ENCODE results near the gene ST3GAL4. TPM values are rescaled to one million over a fixed set of nuclear protein-coding genes. Genes with fewer than 3 reads are reported as not detected.

ST3GAL4 gene
- polyA plus RNA-seq, 1 donor (not counting 4 experiments of a cell fraction or from before 2014, with no cell fraction given): 24.6 TPM

DNA sequence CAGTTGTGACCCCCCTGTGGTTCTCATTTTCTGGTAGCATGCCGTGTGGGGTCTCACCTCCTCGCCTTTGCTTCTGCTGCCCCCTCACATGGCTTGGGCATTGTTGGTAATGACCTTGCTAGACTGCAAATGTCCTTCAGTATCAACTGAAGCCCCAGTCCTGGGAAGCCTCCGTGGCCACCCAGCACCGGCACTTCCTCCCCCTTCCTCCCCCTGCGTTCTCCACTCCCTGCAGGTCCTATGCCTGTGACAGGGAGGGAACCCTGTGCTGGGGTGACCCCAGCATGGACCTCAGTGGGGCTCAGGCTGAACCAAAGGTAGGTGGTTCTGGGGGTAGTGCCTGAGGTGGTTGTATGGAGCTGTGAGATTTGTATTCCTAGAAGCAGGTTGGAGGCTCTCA lies 5.9 kb downstream of the ST3GAL4 start:
- no peak overlapping the region for H3K27ac ChIP-seq (ENCODE audit: control insufficient read depth, insufficient read depth, low read length)
- H3K9me1 ChIP-seq (ENCODE audit: control insufficient read depth, extremely low read depth, insufficient read depth, low read length): no peaks in the 10 kb centered on the region
- no peak for FAIRE-seq
- peaks cover 1 to 4% of the 10 kb centered on the region in 2 experiments for H3K36me3 ChIP-seq (ENCODE audit: control insufficient read depth in 2 of 2, extremely low read depth in 1 of 2, insufficient read depth in 2 of 2, low read length in 2 of 2)
- TF ChIP-seq, protein P1, sequence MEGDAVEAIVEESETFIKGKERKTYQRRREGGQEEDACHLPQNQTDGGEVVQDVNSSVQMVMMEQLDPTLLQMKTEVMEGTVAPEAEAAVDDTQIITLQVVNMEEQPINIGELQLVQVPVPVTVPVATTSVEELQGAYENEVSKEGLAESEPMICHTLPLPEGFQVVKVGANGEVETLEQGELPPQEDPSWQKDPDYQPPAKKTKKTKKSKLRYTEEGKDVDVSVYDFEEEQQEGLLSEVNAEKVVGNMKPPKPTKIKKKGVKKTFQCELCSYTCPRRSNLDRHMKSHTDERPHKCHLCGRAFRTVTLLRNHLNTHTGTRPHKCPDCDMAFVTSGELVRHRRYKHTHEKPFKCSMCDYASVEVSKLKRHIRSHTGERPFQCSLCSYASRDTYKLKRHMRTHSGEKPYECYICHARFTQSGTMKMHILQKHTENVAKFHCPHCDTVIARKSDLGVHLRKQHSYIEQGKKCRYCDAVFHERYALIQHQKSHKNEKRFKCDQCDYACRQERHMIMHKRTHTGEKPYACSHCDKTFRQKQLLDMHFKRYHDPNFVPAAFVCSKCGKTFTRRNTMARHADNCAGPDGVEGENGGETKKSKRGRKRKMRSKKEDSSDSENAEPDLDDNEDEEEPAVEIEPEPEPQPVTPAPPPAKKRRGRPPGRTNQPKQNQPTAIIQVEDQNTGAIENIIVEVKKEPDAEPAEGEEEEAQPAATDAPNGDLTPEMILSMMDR (optimal IDR thresholded peaks at IDR 0.05 in 1 of 3, IDR thresholded peaks at IDR 0.05 in 1 of 3, conservative IDR thresholded peaks at IDR 0.05 in 1 of 3; ENCODE audit: extremely low read depth in 1 of 3, insufficient read depth in 2 of 3, low read length in 3 of 3): no peak
- no peak for TF ChIP-seq EZH2 (IDR thresholded peaks at IDR 0.05; ENCODE audit: low read length)
- DNase-seq (ENCODE audit: low read depth, low spot score): no peak
- H3K27me3 ChIP-seq (ENCODE audit: control insufficient read depth, extremely low read depth, insufficient read depth, low read length): no peaks in the 10 kb centered on the region
- H3K4me2 ChIP-seq (ENCODE audit: control insufficient read depth, extremely low read depth, insufficient read depth, low read depth, low read length): no peak overlapping the region
- no peak overlapping the region for H2AFZ ChIP-seq (ENCODE audit: control insufficient read depth, low read length)
- peaks cover 54% of the 10 kb centered on the region for H3K79me2 ChIP-seq (ENCODE audit: control insufficient read depth, insufficient read depth, low read length)
- H4K20me1 ChIP-seq (ENCODE audit: control insufficient read depth, extremely low read depth, insufficient read depth, low read length): no peaks in the 10 kb centered on the region
- H3K9ac ChIP-seq (ENCODE audit: control insufficient read depth, extremely low read depth, insufficient read depth, low read length): no peak overlapping the region
- dilution Hi-C loops (cut with MboI; ENCODE audit: extremely low pct_ligation_motif_present, low sequenced_read_pairs): no loop called here
- H3K4me3 ChIP-seq (ENCODE audit: control insufficient read depth in 2 of 3, extremely low read depth in 1 of 3, insufficient read depth in 2 of 3, low read depth in 1 of 3, low read length in 3 of 3): no peak overlapping the region
- H3K4me1 ChIP-seq (ENCODE audit: control insufficient read depth, extremely low read depth, insufficient read depth, low read length): peaks cover 34% of the 10 kb centered on the region
- no peaks in the 10 kb centered on the region for H3K9me3 ChIP-seq (ENCODE audit: control insufficient read depth, low read depth, low read length)

DNA sequence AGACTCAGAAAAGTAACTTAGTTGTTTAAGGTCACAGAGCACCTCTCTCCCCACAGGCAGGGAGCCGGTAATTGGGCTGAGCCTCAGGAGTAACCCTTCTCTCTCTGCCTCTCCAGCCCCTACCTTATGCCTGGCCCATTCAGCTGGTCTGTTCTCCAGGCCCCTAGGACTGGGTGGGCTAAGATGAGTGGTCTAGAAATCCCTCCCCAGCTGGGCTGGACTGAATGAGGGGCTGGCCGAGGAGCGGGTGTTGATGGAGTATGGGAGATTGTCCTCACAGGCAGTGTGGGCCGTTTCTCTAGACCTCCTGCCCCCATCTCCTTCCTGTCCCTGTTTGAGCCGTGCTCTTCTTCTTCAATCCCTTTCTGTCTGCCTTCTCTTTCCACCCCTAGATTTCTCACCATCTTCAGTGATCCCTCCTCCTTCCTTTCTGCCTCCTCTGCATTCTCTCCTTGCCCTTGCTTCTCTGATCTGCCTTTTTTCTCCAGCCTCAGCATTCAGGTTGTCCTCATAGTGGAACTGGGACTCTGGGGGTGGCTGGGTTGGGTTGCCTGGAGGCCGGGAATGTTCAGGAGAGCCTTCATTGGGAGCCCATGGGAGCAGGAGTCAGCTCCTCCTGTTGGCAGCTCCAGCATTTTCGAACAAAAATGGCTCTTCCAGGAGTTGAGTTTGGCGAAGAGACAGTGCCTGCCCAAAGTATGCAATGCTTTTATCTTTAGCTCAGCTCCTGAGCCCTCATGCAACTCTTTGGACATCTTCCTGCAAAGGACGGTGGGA lies 7.6 kb downstream of the ST3GAL4 start:
- no peaks in the 10 kb centered on the region for H3K27me3 ChIP-seq (ENCODE audit: control insufficient read depth, extremely low read depth, insufficient read depth, low read length)
- H3K9me1 ChIP-seq (ENCODE audit: control insufficient read depth, extremely low read depth, insufficient read depth, low read length): no peaks in the 10 kb centered on the region
- H3K4me1 ChIP-seq (ENCODE audit: control insufficient read depth, extremely low read depth, insufficient read depth, low read length): peaks cover 29% of the 10 kb centered on the region
- H2AFZ ChIP-seq (ENCODE audit: control insufficient read depth, low read length): no peak overlapping the region
- H3K36me3 ChIP-seq (ENCODE audit: control insufficient read depth in 2 of 2, extremely low read depth in 1 of 2, insufficient read depth in 2 of 2, low read length in 2 of 2): peaks cover 1 to 4% of the 10 kb centered on the region in 2 experiments
- H3K4me2 ChIP-seq (ENCODE audit: control insufficient read depth, extremely low read depth, insufficient read depth, low read depth, low read length): no peak overlapping the region
- no peak overlapping the region for H3K4me3 ChIP-seq (ENCODE audit: control insufficient read depth in 2 of 3, extremely low read depth in 1 of 3, insufficient read depth in 2 of 3, low read depth in 1 of 3, low read length in 3 of 3)
- DNase-seq (ENCODE audit: low read depth, low spot score) (no peak), FAIRE-seq (no peak)
- H3K9me3 ChIP-seq (ENCODE audit: control insufficient read depth, low read depth, low read length): no peaks in the 10 kb centered on the region
- H4K20me1 ChIP-seq (ENCODE audit: control insufficient read depth, extremely low read depth, insufficient read depth, low read length): no peaks in the 10 kb centered on the region
- dilution Hi-C loops (cut with MboI; ENCODE audit: extremely low pct_ligation_motif_present, low sequenced_read_pairs): no loop called here
- peaks cover 53% of the 10 kb centered on the region for H3K79me2 ChIP-seq (ENCODE audit: control insufficient read depth, insufficient read depth, low read length)
- TF ChIP-seq, protein P1 (optimal IDR thresholded peaks at IDR 0.05 in 1 of 3, IDR thresholded peaks at IDR 0.05 in 1 of 3, conservative IDR thresholded peaks at IDR 0.05 in 1 of 3; ENCODE audit: extremely low read depth in 1 of 3, insufficient read depth in 2 of 3, low read length in 3 of 3): no peak
- no peak for TF ChIP-seq EZH2 (IDR thresholded peaks at IDR 0.05; ENCODE audit: low read length)
- H3K9ac ChIP-seq (ENCODE audit: control insufficient read depth, extremely low read depth, insufficient read depth, low read length): no peak overlapping the region
- no peak overlapping the region for H3K27ac ChIP-seq (ENCODE audit: control insufficient read depth, insufficient read depth, low read length)
